Purkinje cell (primary cell): ENCODE measurements around the gene ADPRM. TPM values are rescaled to one million over a fixed set of nuclear protein-coding genes. Genes with fewer than 3 reads are reported as not detected.

Source experiments
- polyA plus RNA-seq: library from polyadenylated mRNA; unstranded; fragments of >200 nt; fragmentation: Nextera tagmentation; gene quantifications from 2 replicates; pipeline ENCODE4 v1.2.1, GENCODE V29; 2014

The ADPRM gene
- polyA plus RNA-seq, result 27.4 and 36.1 TPM in 2 replicates

GRCh38 chr17:10697092-10698081 is at the start of gene ADPRM, which contains the start of gene SCO1:
Gene ADPRM, plus strand, starts transcription at chr17:10697594. Its CDS starts 7,333 bp downstream, at chr17:10704927.
Gene SCO1, minus strand, starts transcription at chr17:10697533. Its CDS starts 26 bp downstream, at chr17:10697507.

GRCh38 chr17:10657148-10657547 is 40.2 kb upstream of the ADPRM start, which contains the start of gene MYH3:
Gene MYH3, minus strand, starts transcription at chr17:10657309. Its CDS starts 2,245 bp downstream, at chr17:10655064.

GRCh38 chr17:10729334-10730193 is 32.2 kb downstream of the ADPRM start, which contains the start of gene TMEM220:
Gene TMEM220, minus strand, starts transcription at chr17:10730023. Its CDS starts 172 bp downstream, at chr17:10729851.

Other genes with a start within 250 kb of the ADPRM start
- not detected in 2 replicates for gene MYH4, start 228.0 kb upstream of the ADPRM start, polyA plus RNA-seq
- gene MYH1, start 179.1 kb upstream of the ADPRM start, polyA plus RNA-seq, result not detected in 2 replicates
- gene MYH2, start 147.9 kb upstream of the ADPRM start, polyA plus RNA-seq, result not detected in 2 replicates
- gene MYH3, start 40.3 kb upstream of the ADPRM start, polyA plus RNA-seq, result not detected in 2 replicates
- gene SCO1, start 61 bp upstream of the ADPRM start, polyA plus RNA-seq, result 25.3 and 26.8 TPM in 2 replicates
- gene TMEM220, start 32.4 kb downstream of the ADPRM start, polyA plus RNA-seq, result 3.2 and 4.3 TPM in 2 replicates
- not detected in 2 replicates for gene TMEM238L, start 106.5 kb downstream of the ADPRM start, polyA plus RNA-seq
- 0.20 and 0.95 TPM in 2 replicates for gene PIRT, start 140.5 kb downstream of the ADPRM start, polyA plus RNA-seq